ENCODE measurements around the gene TAAR5.
"Not testable (repeated sequence)": the region's sequence is repeated elsewhere in the genome, so short reads cannot be mapped to it uniquely, and the experiment has no call there.

Gene TAAR5

GRCh38 chr6:132569170-132569569 lies 20.4 kb downstream of the TAAR5 start:
- DNase-seq: no peak

DNA sequence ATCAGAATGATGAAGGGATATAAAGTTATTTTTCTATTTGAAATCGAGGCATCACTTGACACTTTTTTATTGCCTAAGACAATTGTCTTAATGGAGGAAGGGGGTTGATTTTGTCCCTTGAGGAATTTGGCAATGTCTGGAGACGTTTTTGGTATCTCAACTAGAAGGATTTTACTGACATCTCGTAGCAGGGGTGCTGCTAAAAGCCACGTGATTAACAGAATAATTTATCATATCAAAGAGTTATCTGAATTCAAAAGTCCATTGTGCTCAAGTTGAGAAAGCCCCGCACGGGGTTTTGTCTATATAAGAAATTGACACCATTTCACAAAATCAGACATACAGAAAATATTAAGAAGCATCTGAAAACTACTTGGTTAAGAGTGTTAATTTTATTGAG lies 20.9 kb downstream of the TAAR5 start:
- no peak for DNase-seq

- DNase-seq: no peak
Observed at GRCh38 chr6:132567566-132567965, 22.0 kb downstream of the TAAR5 start.

DNA sequence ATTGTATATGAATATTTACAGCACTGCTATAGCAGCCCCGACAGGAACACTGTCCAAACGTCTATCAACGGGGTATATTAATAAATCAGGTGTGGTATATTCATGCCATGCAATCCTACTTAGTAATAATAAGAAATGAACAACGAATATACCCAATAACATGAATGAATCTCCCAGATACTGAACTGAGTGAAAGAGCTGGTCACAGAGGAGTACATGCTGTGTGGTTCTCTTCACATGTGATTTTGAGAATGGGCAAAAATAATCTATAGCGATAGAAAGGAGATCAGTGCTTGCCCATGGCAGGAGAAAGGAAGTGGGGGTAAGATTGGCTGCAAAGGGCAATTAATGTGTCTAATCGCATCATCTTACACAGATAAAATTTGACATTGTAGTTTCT lies 23.1 kb downstream of the TAAR5 start:
- no peak for DNase-seq

DNA sequence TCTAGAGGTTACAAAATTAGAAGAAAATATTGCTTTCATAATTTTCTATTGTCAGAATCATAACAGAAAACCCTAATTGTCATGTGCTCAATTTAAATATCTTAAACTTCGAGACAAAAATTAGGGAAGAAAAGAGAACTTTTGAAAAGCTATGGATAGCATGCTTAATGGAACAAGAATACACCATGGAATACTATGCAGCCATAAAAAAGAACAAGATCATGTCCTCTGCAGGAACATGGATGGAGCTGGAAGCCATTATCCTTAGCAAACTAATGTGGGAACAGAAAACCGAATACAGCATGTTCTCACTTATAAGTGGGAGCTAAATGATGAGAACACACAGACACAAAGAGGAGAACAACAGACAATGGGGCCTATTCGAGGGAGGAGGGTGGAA lies 29.5 kb downstream of the TAAR5 start:
- not testable (repeated sequence) for DNase-seq

GRCh38 chr6:132552372-132552771 lies 37.2 kb downstream of the TAAR5 start, which contains the start of gene TAAR8:
Gene TAAR8, plus strand, starts transcription at chr6:132552672. Its CDS starts 21 bp downstream, at chr6:132552693.
- DNase-seq: no peak

DNA sequence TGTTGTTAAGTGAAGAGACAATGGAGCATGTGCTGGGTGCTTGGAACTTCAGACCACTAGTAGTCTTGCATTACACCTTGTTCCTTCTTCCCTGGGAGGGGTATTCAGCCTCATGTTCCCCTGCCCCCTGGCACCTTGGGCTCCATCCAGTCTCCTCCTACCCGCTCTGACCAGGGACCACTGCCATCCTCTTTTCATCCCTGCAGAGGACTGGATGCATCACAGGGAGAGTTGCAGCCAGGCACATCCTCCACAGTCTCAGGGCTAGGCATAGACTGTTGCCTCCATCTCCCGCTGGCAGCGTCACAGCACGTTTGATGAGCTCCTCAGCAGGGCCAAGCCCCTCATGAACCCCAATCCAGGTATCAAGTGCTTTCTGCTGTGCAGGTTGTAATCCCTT lies 38.3 kb downstream of the TAAR5 start:
- DNase-seq: no peak

GRCh38 chr6:132548746-132549463 lies 40.6 kb downstream of the TAAR5 start:
- no peak for DNase-seq

DNA sequence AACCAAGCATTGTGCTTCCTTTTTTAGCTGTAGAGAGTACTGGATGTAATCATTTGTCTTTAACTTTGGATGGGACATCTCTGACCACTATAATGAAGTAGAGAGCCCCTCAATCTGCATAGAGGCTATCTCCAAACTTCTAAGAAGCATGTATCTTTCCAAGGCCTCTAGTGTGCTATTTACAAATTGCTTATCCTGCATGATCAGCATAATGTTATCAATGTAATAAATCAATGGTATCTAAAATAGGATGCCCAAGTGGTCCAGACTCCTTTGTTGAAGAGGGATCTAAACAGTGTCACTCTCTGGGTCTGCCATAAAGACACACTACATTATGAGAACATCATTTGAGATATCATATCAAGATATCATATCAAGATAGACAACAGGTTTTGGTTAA lies 44.7 kb downstream of the TAAR5 start:
- no peak for DNase-seq

All from stimulated activated CD4-positive, alpha-beta T cell treated with anti-CD3 and anti-CD28 coated beads, Interleukin-4, amount 100 ng/mL, for 1 hour (primary cell).